ENCODE results near the gene INSL3.

- peak; percentile 78 for TF ChIP-seq CTCF (conservative IDR thresholded peaks at IDR 0.05; ENCODE audit: low read length)
- TF ChIP-seq EZH2phosphoT487 (IDR thresholded peaks at IDR 0.05; ENCODE audit: borderline replicate concordance), result no peak
Observed at GRCh38 chr19:17859533-17860330, 38.4 kb upstream of the INSL3 start, which contains the start of gene RPL18A.
